ENCODE measurements around the gene VPS11. TPM values are rescaled to one million over a fixed set of nuclear protein-coding genes. Genes with fewer than 3 reads are reported as not detected.

Gene VPS11
- total and polyA plus RNA-seq, 7 donors: 13.4 to 37.0 (median 27.4) TPM

DNA sequence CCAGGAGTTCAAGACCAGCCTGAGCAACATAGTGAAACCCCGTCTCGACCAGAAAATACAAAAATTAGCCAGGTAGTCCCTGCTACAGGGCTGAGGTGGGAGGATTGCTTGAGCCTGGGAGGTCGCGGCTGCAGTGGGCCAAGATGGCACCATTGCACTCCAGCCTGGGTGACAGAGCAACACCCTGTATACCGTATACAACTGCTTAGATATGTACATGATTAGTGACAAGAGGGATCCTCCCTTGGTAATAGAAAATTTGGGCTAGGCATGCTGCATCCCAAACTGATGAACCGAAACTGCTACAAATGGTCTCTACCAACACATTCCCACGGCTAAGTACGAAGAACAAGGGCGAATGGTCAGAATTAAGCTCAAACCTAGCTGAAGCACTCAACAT, 24.7 kb upstream of the VPS11 start:
- Histone ChIP-seq H3K4me3 (no peak overlapping the region), H3K27ac (no peak overlapping the region), H3K9me3 (no peaks in the 10 kb centered on the region), H3K36me3 (peaks cover under 1 to 34% (median 17%) of the 10 kb centered on the region in 4 donors), H3K4me1 (no peaks in the 10 kb centered on the region), H3K27me3 (no peaks in the 10 kb centered on the region)
- no peak for DNase-seq
- intact Hi-C loops (cut with DNase I): no loop called here
- 90 to 95% methylated on average over 9 of the region's 9 CpGs for WGBS, 2 donors
- TF ChIP-seq POLR2AphosphoS5 (IDR thresholded peaks at IDR 0.05) (no peak), POLR2A (IDR thresholded peaks at IDR 0.05) (no peak), EP300 (IDR thresholded peaks at IDR 0.05) (no peak)
- TF ChIP-seq, protein P1, sequence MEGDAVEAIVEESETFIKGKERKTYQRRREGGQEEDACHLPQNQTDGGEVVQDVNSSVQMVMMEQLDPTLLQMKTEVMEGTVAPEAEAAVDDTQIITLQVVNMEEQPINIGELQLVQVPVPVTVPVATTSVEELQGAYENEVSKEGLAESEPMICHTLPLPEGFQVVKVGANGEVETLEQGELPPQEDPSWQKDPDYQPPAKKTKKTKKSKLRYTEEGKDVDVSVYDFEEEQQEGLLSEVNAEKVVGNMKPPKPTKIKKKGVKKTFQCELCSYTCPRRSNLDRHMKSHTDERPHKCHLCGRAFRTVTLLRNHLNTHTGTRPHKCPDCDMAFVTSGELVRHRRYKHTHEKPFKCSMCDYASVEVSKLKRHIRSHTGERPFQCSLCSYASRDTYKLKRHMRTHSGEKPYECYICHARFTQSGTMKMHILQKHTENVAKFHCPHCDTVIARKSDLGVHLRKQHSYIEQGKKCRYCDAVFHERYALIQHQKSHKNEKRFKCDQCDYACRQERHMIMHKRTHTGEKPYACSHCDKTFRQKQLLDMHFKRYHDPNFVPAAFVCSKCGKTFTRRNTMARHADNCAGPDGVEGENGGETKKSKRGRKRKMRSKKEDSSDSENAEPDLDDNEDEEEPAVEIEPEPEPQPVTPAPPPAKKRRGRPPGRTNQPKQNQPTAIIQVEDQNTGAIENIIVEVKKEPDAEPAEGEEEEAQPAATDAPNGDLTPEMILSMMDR (IDR thresholded peaks at IDR 0.05): no peak

DNA sequence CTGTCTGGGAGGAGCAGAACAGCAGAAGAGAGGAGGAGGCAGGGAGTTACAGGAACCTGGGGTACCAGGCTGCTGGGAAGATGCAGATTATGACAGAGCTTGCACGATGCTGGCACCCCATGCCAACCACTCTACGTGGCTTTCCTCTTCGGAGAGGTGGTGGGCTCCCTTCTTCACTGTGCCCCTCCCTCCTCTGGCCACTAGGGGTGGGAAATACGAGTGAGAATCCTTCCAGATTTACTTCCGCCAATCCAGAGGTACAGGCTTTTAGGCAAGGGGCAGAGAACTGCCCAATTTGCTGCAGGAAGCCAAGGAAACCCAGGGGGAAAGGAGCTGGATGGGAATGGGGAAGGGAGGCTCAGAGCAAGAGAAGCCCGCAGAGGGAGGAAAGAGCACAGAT, 22.9 kb upstream of the VPS11 start:
- Histone ChIP-seq H3K9me3 (no peaks in the 10 kb centered on the region), H3K27me3 (no peaks in the 10 kb centered on the region), H3K4me1 (no peaks in the 10 kb centered on the region), H3K4me3 (no peak overlapping the region), H3K36me3 (peaks cover 18 to 52% (median 33%) of the 10 kb centered on the region in 4 donors), H3K27ac (no peak overlapping the region)
- DNase-seq: no peak
- intact Hi-C loops (cut with DNase I): no loop called here
- WGBS, 2 donors: 80 to 86% methylated on average over 6 of the region's 6 CpGs
- TF ChIP-seq POLR2A (IDR thresholded peaks at IDR 0.05): no peak
- TF ChIP-seq, protein P1 (IDR thresholded peaks at IDR 0.05): no peak

DNA sequence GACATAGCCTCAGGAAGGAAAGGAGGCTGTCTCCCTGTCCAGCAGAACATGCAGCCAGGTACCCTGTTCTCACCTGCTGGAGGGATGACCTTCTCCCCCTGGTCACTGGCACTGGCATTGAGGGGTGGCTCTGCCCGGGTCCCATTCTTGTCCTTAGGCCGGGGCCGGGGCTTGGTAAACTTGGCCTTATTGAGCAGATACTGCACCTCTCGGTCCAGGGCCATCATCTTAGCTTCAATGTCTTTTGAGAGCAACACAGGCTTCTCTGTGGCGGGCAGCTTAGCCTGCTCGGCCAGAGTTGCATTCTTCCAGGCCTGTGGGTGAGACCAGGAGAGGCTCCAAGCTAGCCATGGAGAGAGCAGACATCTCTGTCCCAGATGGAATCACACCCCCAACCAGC, 21.1 kb upstream of the VPS11 start:
- no peak overlapping the region for H3K27ac ChIP-seq
- peaks cover 24 to 70% (median 49%) of the 10 kb centered on the region in 4 donors for H3K36me3 ChIP-seq
- no peaks in the 10 kb centered on the region for H3K27me3 ChIP-seq
- 97% methylated on average over 6 of the region's 6 CpGs for WGBS, 2 donors
- no peak for TF ChIP-seq EP300 (IDR thresholded peaks at IDR 0.05)
- TF ChIP-seq, protein P1 (IDR thresholded peaks at IDR 0.05): no peak
- no peak for TF ChIP-seq POLR2AphosphoS5 (IDR thresholded peaks at IDR 0.05)
- TF ChIP-seq POLR2A (IDR thresholded peaks at IDR 0.05): no peak
- no peaks in the 10 kb centered on the region for H3K4me1 ChIP-seq
- H3K9me3 ChIP-seq: no peaks in the 10 kb centered on the region
- H3K4me3 ChIP-seq: no peak overlapping the region
- no peak for DNase-seq
- intact Hi-C loops (cut with DNase I): no loop called here

DNA sequence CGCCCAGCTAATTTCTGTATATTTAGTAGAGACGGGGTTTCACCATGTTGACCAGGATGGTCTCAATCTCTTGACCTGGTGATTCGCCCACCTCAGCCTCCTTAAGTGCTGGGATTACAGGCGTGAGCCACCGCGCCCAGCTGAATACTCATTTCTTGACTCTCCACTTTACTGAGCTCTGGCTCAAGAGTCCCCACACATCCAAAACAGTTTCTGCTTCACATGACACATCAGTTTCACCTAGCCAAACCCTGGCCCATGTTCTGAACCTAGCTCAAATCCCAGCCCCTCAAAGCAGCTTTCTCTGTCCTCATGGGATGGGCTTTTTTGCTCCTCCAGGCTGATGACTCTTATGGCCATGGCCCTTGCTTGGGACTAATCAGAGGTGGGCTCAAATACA, 20.4 kb upstream of the VPS11 start:
- 86% methylated on average over 6 of the region's 6 CpGs for WGBS, 2 donors
- no peak for DNase-seq
- Histone ChIP-seq H3K4me1 (no peaks in the 10 kb centered on the region), H3K36me3 (peaks cover 26 to 77% (median 55%) of the 10 kb centered on the region in 4 donors), H3K9me3 (no peaks in the 10 kb centered on the region), H3K4me3 (no peak overlapping the region), H3K27ac (no peak overlapping the region), H3K27me3 (no peaks in the 10 kb centered on the region)
- intact Hi-C loops (cut with DNase I): no loop called here
- TF ChIP-seq EP300 (IDR thresholded peaks at IDR 0.05) (no peak), POLR2A (IDR thresholded peaks at IDR 0.05) (no peak), POLR2AphosphoS5 (IDR thresholded peaks at IDR 0.05) (no peak)
- TF ChIP-seq, protein P1 (IDR thresholded peaks at IDR 0.05): no peak

DNA sequence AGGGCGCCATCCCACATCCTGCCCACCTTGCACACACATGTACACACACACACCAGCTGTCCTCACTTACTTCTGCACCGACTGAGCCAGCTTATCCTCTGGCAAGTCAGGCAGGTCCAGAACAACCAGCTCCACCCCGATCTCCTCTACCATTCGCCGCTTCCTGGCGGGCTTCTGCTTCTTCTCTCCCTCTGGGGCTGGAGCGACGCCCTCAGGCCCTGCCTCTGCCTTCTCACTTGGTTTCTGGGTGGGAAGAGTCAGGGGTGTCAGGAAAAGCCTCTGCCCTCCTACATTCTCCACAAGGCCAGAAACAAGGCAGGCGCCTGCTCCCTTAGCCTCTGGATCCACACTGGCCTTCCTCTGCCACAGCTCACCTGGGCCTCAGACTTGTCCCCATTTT, 19.0 kb upstream of the VPS11 start:
- DNase-seq: no peak
- no peaks in the 10 kb centered on the region for H3K27me3 ChIP-seq
- peaks cover 33 to 91% (median 64%) of the 10 kb centered on the region in 4 donors for H3K36me3 ChIP-seq
- H3K9me3 ChIP-seq: no peaks in the 10 kb centered on the region
- TF ChIP-seq POLR2A (IDR thresholded peaks at IDR 0.05) (no peak), EP300 (IDR thresholded peaks at IDR 0.05) (no peak), POLR2AphosphoS5 (IDR thresholded peaks at IDR 0.05) (no peak)
- TF ChIP-seq, protein P1 (IDR thresholded peaks at IDR 0.05): no peak
- H3K4me3 ChIP-seq: no peak overlapping the region
- no peaks in the 10 kb centered on the region for H3K4me1 ChIP-seq
- intact Hi-C loops (cut with DNase I): no loop called here
- H3K27ac ChIP-seq: no peak overlapping the region
- WGBS, 2 donors: 95% methylated on average over 9 of the region's 9 CpGs
